AG08396 (cell line): ENCODE data around the gene SLC13A4.
"Not testable (repeated sequence)": the region's sequence is repeated elsewhere in the genome, so short reads cannot be mapped to it uniquely, and the experiment has no call there.

Experiments
- DNase-seq: peaks from one replicate; pipeline ENCODE4 v3.0.0; 2012; ENCODE audit warnings: low spot score, mixed read lengths

Gene SLC13A4

DNA sequence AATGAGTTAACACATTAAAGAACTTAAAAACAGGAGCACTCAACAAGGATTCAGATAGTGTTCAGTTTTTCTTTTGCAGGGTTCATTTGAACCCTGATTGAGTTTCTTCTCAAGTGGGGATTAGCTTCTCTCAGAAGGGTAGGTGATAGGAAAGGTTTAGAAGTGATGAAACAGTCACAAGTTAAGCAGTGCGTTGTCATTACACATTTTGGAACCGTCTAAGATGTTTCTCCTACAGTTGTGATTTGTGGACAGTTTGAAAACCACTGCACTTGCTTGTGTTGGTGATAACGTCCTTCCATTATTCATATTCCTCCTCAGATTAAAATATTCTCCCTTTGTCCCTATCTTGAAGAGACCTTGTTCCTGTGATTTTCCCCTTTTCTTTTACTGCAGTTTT is 62.9 kb downstream of the SLC13A4 start:
- no peak for DNase-seq

DNA sequence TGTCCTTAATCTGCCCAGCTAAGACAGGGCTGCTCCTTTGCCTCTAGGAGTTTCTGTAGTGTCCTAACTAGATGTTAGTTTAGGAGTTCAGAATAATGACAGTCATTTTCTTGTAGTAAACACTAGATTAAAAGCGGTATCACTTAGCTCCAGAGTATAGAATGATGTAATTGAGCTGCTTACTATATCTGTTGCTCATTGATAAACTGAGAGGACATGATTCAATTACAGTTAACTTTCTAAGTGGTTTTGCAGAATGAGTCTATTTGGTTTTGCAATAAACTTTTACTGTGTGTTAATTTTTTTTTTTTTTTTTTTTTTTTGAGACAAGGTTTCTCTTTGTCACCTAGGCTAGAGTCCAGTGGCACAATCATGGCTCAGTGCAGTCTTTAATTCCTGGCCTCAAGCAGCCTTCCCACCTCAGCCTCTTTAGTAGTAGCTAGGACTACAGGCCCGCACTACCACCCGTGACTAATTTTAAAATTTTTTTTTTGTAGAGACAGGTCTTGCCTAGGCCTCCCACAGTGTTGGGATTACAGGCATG is 63.9 kb downstream of the SLC13A4 start:
- no peak for DNase-seq

DNA sequence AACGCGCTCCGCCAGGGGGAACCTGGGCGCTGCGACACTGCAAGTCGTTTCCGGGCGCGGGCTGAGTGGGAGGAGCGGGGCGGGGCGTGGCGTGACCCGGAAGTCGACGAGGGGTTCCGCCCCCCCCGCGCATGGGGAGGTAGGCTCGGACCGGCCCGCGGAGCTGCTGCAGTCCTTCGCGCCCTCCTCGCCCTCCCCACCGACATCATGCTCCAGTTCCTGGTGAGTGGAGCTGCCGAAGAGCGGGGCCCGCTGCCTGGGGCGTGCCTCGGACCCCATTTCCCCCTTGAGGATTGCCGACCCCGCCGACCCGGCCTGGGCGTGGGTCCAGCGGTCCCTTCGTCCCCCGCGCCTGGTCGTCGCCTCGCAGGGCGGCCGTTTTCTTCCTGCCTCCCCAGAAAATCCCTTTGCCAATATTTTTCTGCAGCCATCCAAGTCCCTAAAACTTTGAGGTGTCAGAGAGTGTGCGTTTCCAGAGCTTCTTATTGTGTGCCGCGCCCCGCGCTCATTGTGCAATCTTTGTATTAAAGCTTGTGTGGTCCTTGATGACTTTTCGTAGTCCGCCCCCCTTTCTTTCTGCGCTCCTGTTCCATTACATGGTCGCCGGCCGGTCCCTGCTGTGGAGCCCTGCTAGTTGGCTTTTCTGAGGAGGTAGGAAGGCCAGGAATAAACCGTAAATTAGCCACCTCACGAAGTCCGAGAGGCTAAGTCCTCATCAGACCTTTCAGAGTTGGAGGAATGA is 65.4 kb downstream of the SLC13A4 start, which contains the start of gene STMP1:
Gene STMP1, plus strand, starts transcription at position 142 of the 742 bp plus-strand sequence.
- DNase-seq = peak; percentile 96

DNA sequence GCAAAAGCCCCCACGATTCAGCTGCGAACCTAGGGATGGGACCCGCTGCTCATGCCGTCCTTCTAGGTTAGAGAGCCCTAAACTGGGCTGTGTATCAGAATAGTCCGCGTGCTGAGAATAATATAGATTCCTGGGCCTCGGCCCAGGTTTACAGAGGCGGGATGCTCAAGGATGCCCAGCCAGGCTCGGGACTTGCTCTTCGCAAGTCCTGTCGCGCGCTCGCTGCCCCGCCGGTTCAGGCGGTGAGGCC is 65.9 kb downstream of the SLC13A4 start:
- DNase-seq = no peak

DNA sequence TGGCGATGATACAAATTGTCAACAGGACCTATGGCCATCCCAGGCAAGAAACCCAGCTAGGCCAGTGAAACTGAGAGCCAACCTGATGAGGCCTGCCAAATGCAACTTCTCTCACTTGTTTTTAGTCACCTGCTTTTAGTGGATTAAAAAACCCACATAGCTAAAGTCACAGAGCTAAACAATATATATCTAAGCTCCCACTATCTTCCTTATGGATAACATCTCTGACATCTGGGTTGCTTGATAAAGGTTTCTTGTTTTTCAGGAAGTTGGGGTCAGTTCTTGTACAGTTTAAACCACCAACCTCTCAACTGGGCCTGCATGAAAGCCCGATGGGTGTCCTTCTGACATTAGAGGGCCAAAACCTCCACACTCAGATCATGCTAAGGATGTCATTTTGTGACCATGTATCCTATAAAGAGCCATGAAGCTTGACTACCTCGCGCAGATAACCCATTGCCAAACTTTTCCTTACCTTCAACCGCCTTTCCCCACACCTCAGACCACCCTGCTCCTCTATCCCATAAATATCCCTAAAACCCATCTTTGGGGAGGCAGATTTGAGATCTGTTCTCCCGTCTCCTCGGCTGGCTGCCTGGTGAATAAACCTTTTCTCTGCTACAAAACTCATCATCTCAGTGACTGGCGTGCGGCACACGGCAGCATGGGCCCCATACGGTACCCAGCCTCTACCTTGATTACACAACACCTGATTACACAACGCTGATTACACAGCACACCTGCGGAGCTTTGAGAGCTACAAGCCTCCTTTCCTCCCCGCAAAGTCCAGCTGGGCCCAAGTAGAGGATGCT is 66.5 kb downstream of the SLC13A4 start:
- no peak for DNase-seq

GRCh38 chr7:135659159-135659846 is 68.7 kb downstream of the SLC13A4 start:
- DNase-seq = no peak

DNA sequence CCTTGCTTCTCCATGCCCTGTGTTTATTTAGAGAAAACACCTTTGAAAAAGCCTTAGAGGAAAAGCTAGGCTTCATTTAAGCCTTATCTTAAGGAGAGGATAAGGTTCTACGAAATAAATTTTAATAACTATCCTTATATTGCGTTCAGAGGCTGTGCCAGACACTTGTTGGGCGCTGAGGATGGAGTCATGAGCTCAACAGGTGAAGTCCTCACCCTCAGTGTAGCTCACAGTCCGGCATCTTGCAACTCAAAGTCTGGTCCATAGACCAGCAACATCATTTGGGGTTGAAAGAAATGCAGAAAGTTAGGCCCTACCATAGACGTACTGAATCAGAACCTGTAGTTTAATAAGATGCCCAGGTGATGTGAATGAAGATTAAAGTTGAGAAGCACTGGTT is 69.4 kb downstream of the SLC13A4 start:
- DNase-seq = no peak

DNA sequence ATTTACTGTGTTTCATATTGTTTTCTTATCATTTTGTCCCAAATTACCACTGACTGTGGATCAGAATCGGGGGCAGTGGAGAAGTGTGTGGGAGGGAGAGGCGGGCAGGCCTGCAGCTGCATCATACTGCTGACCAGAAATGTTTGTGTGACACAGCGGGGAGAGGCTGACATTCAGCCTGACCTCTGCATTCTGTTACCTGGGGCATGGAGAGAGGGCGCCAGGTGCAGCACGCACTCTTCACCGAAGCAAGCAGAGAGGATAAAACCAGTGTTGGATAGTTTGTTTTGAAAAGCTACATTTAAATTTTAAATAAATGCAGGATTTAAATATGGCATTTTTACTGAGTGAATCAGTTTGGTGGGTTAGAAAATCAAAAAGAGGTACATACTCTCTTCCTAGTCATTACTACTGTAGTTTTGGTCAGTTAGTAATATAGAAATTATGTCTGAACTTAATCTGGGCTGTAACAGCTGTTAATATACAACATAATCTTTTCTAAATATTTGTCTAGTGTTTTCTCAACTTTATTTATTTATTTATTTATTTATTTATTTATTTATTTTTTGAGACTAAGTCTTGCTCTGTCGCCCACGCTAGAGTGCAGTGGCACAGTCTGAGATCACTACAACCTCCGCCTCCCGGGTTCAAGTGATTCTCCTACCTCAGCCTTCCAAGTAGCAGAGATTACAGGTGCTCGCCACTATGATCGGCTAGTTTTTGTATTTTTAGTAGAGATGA is 74.5 kb downstream of the SLC13A4 start:
- no peak for DNase-seq

DNA sequence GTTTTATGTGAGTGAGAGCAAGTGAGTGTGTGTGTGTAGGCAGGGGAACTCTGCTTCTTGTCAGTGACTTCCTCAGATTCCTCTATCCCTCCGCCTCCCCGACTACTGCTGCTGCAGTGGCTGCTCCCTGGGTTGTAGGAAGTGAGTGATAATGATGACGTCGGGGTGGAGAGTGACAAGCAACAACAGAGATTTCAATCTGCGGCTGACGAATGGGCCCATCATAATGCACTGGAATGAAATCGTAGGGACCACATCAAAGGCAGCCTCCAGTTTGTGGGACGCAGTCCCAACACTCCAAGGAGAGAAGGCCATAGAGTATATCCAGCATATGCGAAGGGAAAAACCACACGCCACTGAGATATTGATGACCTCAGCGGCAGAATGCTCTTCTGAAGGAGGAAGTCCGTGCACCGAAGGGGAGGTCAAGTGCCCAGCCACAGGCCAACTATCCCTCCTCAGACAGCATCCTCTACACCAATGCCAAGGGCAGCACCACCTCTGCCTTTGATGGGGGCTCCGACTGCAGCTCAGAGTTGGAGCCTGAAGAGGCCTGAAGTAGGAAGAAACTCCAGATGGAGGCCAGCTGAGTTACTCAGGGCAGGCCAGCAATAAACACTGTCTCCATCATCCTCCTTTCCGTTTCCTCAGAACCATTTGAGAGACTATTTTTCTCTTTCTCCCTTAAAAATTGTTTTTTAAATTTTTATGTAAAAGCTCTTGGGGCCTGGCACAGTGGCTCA is 77.0 kb downstream of the SLC13A4 start:
- peak; percentile 25 for DNase-seq

GRCh38 chr7:135648235-135648634 is 79.8 kb downstream of the SLC13A4 start:
- no peak for DNase-seq

GRCh38 chr7:135647755-135648154 is 80.2 kb downstream of the SLC13A4 start:
- DNase-seq = no peak

- DNase-seq = peak; percentile 25
Measured at GRCh38 chr7:135645296-135645904, 82.6 kb downstream of the SLC13A4 start.

GRCh38 chr7:135644729-135645128 is 83.3 kb downstream of the SLC13A4 start:
- no peak for DNase-seq

DNA sequence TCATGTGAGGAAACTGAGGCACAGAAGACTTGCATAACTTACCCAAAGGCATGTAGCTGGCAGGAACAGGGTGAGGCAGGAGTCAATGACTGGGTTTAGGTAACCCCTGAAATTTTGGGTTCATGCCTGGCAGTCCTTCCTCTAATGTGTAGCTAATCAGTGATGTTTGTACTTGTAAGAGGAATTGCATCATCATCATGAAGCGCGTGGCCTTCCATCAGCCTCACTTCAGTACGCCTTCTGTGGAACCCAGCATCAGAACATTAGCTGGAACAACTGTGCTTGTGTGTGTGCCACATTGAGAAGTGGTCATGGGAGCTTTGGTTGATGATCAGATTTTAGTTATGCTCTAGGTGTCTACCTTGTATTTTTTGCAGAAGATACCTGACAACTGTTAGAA is 83.8 kb downstream of the SLC13A4 start:
- no peak for DNase-seq

DNA sequence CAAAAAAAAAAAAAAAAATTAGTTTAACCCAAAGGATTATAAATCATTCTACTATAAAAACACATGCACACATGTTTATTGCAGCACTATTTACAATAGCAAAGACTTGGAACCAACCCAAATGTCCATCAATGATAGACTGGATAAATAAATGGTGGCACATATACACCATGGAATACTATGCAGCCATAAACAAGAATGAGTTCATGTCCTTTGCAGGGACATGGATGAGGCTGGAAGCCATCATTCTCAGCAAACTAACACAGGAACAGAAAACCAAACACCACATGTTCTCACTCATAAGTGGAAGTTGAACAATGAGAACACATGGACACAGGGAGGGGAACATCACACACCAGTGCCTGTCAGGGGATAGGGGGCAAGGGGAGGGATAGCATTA is 88.3 kb downstream of the SLC13A4 start:
- not testable (repeated sequence) for DNase-seq

DNA sequence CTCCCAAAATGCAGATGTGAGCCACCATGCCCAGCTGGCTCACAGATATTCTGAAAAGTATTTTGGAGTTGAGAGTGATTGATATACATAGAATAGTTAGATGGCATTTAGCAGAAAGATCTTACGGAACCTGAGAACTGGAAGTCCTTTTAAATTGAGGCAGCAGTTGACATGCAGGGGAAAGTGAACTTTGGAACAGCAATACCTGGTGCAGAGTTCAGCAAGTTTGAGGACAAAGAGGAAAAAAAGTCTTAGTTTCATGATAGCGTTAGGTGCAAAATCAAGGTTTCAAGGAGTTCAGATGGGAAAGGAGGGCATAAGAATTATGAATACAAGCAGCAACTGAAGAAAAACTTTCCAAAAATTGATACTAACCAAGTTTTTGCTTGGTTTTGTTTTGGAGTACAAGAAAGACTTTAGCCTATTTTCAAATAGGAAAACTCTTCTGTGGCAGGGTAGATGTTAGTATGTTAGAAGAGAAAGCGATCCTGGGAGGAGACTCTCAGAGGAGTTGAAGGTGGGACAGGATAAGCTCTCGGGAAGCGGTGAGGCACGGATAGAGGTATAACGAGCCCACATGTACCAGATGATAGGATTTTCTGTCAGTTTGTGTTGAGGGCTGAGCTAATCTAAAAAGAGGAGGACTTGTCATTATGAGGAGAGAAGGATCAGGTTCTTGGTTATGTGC is 93.7 kb downstream of the SLC13A4 start:
- no peak for DNase-seq
